HTERT RPE-1 (cell line): ENCODE data around the gene MAPK4.
"Not testable (repeated sequence)": the region's sequence is repeated elsewhere in the genome, so short reads cannot be mapped to it uniquely, and the experiment has no call there.

Experiments
- in situ Hi-C: fragments of 300-500 bp; cut with MboI; formaldehyde crosslinking; loops from 4 replicates; pipeline ENCODE4 v1.14.3; 2020; ENCODE audit warnings: low sequenced_read_pairs

Gene MAPK4

DNA sequence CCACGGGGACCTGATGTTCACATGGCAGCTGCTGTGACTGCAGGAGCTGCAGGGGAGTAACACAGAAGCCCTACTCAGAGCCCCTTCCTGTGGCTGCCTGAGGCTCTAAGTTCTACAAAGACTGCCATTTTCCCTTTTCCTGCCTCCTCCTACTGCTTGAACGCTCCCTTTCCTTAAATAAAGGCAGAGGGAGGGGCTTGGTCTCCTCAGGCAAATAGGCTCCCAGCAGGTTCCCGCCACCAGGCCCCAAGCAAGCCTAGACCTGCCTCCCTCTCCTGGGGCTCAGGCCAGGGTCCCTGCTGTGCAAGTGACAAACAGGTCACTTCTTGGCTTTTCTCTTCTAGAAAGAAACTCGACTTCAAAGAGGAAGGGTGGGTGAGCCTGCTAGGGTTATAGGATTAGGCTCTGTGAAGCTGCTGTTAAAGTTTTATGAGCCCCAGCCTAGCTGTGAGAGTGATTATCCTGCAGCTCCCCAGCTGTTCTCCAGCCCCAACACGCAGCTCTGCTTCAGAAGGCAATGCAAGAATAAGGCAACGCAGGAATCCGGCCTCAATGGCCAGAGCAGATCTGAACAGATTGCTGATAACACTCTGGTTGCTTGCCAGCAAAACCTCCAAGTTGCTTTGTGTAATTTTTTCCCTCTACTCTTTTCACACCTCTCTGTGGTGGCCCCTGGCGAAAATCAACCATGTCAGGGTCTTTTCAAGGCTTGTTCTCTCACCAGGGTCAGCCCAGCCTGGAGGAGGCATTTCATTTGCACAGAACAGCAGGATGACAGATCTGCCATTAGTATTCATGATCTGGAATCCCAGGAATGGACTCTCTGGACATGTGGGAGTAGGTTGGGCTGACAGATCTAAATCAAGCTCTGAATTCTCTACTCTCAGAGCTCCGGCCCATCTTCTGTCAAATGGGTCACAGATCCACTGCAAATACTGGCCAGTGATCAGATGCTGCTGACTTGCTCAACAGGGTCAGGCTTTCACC lies 188.6 kb downstream of the MAPK4 start:
- in situ Hi-C loops = no loop called here

GRCh38 chr18:50749421-50749820 lies 189.5 kb downstream of the MAPK4 start:
- in situ Hi-C loops = no loop called here

DNA sequence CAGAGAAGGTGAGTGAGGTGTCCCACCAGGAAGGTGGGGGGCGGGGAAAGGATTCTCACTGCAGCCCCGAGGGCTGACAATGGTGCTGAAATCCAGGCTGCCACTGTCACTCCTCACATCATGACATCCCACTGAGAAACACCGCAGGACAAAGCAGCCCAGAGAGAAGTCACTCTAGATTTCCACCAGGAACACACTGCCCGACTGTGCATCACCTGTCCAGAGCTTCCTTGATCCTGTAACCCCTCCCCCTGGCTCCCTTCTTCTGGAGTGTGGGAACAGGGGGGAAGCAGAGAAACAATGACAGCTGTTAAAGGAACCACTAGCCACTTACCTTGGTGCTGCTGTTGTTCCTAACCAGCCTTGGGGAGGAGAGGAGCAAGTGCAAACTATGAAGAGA lies 190.1 kb downstream of the MAPK4 start:
- in situ Hi-C loops = no loop called here

DNA sequence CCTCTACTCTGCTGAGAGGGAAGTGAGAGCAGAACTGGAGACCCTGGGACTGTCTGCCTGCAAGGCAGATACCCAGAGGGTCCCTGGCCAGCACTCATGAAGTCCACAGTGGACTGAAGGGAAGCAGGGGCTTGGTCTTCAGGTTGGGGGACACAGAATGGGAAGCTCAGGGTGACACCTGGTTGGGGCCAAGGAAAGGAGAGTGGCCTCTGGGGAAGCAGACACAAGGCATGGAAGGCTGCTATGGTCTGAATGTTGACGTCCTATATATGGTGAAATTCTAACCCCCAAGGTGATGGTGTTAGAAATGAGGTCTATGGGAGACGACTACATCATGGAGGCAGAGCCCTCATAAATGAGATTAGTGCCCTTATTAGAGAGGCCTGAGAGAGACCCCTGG lies 190.7 kb downstream of the MAPK4 start:
- in situ Hi-C loops = no loop called here

DNA sequence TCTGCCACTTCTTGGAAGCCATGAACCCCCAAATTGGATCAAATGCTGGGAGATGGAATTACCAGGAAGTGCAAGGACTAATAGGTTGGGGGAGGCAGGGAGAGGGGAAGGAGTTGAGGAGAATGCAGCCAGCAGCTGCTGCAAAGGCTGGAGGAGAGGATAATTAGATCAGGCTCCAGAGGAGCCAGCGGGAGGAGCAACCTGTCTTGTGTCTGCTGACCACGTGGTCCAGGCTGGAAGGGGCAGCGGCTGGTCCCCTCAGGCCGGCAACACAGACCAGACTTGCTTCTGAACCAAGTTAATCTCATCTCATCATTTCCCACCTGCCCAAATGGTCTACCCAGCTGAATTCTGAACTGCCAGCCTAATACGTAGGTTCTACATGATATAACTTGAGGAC lies 191.6 kb downstream of the MAPK4 start:
- in situ Hi-C loops = no loop called here

- in situ Hi-C loops = no loop called here
Measured at GRCh38 chr18:50751947-50752346, 192.1 kb downstream of the MAPK4 start.

DNA sequence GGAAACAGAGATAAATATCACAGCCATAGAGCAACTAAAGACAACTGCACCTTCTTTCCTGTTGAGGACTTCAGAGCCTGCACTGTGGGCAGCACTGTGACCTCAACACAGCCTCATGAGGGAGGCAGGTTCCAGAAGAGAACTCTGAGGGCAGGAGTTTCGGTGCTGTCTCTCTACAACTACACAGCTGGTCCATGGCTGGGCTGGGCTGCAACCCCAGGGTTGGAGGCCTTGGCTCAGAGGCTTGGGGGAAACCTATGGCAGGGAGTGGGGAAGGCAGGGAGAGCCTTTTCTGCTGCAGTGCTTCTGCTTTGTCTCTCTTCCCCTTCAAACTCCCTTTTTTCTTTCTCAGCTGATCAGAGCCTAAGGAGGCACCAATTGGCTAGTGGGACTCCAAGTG lies 193.4 kb downstream of the MAPK4 start:
- in situ Hi-C loops = no loop called here

- in situ Hi-C loops = no loop called here
Measured at GRCh38 chr18:50754297-50754696, 194.4 kb downstream of the MAPK4 start.

- in situ Hi-C loops = no loop called here
Measured at GRCh38 chr18:50757358-50757757, 197.5 kb downstream of the MAPK4 start.

- in situ Hi-C loops = no loop called here
Measured at GRCh38 chr18:50769463-50769862, 209.6 kb downstream of the MAPK4 start.

- in situ Hi-C loops = no loop called here
Measured at GRCh38 chr18:50775207-50775606, 215.3 kb downstream of the MAPK4 start.

DNA sequence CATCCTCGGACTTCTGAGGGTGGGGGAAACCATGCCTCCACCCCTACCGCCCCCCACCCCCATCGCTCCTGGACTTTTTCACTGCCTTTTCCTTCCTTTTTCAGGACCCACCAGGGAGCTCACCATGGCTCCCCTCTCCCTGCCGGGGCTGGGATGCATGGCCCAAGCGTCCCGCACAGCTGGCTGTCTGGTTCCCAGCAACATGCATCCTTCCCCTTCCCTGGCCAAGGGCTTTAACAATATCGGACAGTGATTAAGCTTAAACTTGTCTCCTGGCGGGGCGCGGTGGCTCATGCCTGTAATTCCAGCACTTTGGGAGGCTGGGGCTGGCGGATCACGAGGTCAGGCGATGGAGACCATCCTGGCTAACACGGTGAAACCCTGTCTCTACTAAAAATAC lies 215.8 kb downstream of the MAPK4 start:
- in situ Hi-C loops = no loop called here

DNA sequence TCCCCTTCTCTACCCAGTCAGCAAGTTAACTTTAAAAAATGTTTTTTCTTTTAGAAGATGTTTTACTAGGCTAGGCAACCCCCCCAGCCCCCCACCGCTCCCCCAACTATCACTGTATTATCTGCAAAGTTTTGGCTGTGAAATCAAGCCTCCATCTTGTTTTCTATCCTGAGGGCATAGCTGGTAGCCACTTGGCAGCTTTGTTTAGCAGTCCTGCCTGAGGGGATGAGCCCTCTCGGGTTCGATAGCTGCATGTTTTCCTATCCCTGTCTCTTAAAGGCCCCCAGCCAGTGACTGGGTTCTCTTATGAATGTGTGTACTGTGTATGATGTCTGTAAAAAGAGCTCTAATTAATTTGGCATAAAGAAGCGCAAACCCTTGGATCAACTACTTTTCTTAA lies 216.5 kb downstream of the MAPK4 start:
- in situ Hi-C loops = no loop called here

DNA sequence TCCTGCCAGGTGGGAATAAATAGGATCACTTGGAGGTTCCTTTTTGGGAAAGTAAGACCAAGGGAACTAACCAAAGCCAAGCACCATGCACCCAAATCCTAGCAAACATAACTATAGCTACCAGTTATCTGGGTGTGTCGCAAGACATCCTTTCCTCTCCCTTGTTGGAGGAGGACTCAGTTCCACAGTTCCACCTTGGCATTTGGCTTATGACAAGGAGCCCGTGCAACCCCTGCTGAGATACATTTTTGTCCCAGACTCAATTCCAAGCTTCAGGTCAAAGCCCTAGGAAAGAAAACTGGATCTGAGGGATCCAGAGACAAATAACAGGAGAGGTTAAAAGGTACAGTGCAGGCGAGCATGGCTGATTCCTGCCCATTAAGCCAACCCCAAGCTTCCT lies 219.1 kb downstream of the MAPK4 start:
- in situ Hi-C loops = not testable (repeated sequence)
